Adipocyte (in vitro differentiated cells): Measurements from ENCODE around the gene B9D1.

ENCODE experiments used
- DNase-seq: peaks from one replicate; pipeline ENCODE4 v3.0.0-alpha.2; 2015; ENCODE audit warnings: low read depth
- H3K27me3 ChIP-seq: replicated peaks from 2 replicates; pipeline ENCODE4 v1.7.0; 2013; ENCODE audit warnings: mild to moderate bottlenecking, low read length, moderate library complexity; ENCODE audit not compliant: control insufficient read depth, insufficient read depth
- H3K36me3 ChIP-seq: 2 replicates; pipeline ENCODE4 v1.7.0; 2013; ENCODE audit warnings: low read length, mild to moderate bottlenecking, moderate library complexity; ENCODE audit not compliant: control insufficient read depth, insufficient read depth, severe bottlenecking
- H3K4me1 ChIP-seq: 2 replicates; pipeline ENCODE4 v1.7.0; 2013; ENCODE audit warnings: mild to moderate bottlenecking, low read length, moderate library complexity; ENCODE audit not compliant: control insufficient read depth, insufficient read depth
- H3K4me3 ChIP-seq: 2 replicates; pipeline ENCODE4 v1.7.0; 2013; ENCODE audit warnings: mild to moderate bottlenecking, low read length, moderate library complexity
- H3K9ac ChIP-seq: 2 replicates; pipeline ENCODE4 v1.7.0; 2013; ENCODE audit warnings: mild to moderate bottlenecking, low read length, moderate library complexity
- H3K9me3 ChIP-seq: 2 replicates; pipeline ENCODE4 v1.7.0; 2013; ENCODE audit warnings: mild to moderate bottlenecking, low read length, moderate library complexity; ENCODE audit not compliant: control insufficient read depth

Gene B9D1

DNA sequence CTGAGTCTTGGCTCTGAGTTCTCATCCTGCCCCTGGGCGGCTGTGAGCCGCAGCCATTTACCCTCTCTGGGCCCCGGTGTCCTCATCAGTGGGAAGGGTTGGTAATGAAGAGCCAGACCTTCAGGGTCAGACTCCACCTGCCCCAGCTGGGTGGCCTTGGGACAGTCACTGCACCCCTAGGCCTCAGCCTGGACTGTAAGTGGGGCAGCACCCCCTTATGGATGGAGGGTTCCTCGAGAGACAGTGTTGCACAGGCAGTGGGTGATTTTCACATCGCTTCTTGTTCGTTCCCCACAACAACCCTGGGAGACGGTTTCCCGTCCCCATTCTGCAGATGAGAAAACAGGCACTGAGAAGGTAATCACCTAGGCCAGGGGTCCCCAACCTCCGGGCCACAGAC is 60.5 kb downstream of the B9D1 start:
- Histone ChIP-seq H3K4me3 (no peak overlapping the region), H3K4me1 (peaks cover 48% of the 10 kb centered on the region), H3K36me3 (peaks cover 8% of the 10 kb centered on the region), H3K27me3 (no peaks in the 10 kb centered on the region), H3K9me3 (no peaks in the 10 kb centered on the region), H3K9ac (no peak overlapping the region)
- no peak for DNase-seq

DNA sequence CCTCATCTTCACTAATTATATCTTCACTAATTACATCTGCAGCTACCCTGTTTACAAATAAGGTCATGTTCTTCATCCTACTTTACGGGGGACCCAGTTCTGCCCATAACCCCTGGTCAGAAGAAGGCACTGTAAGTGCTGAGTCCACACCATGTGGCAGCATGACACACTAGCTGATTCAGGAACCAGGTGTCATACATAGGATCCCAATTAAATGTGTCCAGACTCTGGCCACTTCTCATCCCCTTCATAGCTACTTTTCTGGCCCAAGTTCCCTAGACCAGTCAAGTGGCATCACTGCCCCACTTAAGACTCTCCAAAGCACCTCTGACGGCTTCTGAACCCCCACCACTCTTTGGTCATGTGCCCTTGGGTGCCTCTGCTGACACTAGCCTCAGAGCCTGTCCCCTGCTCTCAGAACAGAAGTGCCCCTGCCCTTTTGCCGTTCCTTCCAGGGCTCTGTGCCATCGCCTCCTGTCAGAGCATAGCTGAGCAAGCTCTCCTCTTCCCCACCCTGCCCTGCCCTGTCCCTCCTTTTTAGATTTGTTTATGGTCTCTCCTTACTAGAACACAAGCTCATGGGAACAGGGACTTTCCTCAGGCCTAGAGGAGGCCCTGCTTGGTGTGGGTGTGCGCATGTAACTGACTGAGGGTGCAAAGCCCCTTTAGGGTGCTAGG is 61.1 kb downstream of the B9D1 start:
- H3K9ac ChIP-seq, result no peak overlapping the region

DNA sequence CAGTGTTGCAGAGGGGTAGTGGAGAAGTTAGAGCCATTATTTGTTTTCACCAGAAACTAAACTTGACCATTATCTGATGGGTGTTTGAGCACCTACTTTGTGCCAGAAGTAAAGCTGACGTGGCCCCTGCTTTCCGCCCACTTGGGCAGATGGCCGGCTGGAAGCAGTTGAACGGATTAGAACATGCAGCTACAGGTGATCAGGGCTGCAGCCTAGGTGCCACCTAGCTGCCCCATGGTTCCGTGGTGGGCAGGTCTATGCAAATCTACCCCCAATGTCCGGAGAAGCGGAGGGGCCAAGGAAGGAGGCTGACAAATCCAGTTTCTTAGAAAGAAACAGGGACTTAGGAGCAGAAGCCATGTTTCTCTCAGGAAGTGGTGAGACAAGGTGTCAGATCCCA is 62.7 kb downstream of the B9D1 start:
- no peaks in the 10 kb centered on the region for H3K9me3 ChIP-seq
- no peak overlapping the region for H3K9ac ChIP-seq
- no peak overlapping the region for H3K4me3 ChIP-seq
- no peaks in the 10 kb centered on the region for H3K27me3 ChIP-seq
- peaks cover 62% of the 10 kb centered on the region for H3K4me1 ChIP-seq
- no peak for DNase-seq
- H3K36me3 ChIP-seq, result peaks cover 2% of the 10 kb centered on the region

More for the DNA sequence above, 61.1 kb downstream of the B9D1 start:
- peaks cover 5% of the 10 kb centered on the region for H3K36me3 ChIP-seq
- DNase-seq, result no peak
- H3K4me1 ChIP-seq, result peaks cover 54% of the 10 kb centered on the region
- H3K4me3 ChIP-seq, result no peak overlapping the region
- H3K9me3 ChIP-seq, result no peaks in the 10 kb centered on the region
- H3K27me3 ChIP-seq, result no peaks in the 10 kb centered on the region

DNA sequence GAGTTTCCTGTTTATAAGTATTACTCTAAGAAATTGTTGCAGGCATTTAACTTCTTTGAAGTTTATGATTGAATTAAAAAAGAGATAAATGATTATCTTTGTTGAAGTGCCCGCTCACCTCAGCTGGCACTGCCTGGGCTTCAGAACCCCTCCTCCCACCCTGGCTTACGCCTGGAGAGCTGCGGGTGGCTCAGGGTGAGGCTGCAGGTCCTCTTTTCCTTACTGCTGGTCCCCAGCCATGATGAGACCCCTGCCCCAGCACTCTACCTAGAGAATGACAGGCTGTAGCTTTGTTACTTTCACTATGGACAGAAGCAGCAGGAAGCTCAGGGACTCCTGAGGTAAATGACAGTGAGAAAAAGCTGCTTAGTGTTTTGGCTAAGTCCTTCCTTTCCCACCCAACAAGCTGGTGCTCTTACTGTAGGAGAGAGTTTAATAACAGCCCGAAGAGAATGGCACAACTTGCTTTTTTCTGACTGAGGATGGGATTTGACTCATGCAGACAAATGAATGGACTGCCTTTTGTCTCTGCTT is 63.2 kb downstream of the B9D1 start:
- no peak overlapping the region for H3K4me3 ChIP-seq

DNA sequence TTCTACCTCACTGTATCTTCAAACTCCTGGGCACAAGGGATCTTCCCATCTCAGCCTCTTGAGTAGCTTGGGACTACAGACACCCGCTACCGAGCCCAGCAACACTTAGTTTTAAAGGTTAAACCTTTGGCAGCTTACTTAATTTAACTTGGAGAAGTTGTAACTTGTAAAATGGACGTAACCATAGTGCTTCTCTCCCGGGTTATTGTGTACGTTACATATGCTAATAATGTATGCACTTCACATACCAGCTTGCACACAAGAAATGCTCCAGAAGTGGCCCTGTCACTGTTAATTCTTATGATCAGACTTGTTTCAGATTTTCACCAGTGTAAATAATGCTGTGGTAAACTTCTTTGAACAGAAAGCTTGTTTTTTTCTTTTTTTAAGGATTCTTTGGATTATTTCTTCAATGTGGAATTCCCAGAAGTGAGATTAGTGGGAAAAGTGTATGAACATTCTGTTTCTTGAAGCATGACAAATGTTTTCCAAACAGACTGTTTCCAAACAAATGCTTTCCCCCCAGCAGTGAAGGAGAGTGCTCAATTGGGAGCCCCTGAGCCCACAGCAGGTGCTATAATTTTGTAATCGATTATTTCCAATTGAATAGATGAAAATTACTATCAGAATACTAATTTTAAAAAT is 63.8 kb downstream of the B9D1 start:
- Histone ChIP-seq H3K27me3 (no peaks in the 10 kb centered on the region), H3K36me3 (no peaks in the 10 kb centered on the region), H3K4me1 (peaks cover 55% of the 10 kb centered on the region), H3K9ac (peak overlapping the region; percentile 68), H3K4me3 (peak overlapping the region; percentile 30), H3K9me3 (no peaks in the 10 kb centered on the region)
- peak; percentile 22 for DNase-seq

More for the DNA sequence above, 63.2 kb downstream of the B9D1 start:
- Histone ChIP-seq H3K9ac (no peak overlapping the region), H3K4me1 (peaks cover 59% of the 10 kb centered on the region), H3K27me3 (no peaks in the 10 kb centered on the region), H3K36me3 (no peaks in the 10 kb centered on the region), H3K9me3 (no peaks in the 10 kb centered on the region)
- DNase-seq, result no peak

DNA sequence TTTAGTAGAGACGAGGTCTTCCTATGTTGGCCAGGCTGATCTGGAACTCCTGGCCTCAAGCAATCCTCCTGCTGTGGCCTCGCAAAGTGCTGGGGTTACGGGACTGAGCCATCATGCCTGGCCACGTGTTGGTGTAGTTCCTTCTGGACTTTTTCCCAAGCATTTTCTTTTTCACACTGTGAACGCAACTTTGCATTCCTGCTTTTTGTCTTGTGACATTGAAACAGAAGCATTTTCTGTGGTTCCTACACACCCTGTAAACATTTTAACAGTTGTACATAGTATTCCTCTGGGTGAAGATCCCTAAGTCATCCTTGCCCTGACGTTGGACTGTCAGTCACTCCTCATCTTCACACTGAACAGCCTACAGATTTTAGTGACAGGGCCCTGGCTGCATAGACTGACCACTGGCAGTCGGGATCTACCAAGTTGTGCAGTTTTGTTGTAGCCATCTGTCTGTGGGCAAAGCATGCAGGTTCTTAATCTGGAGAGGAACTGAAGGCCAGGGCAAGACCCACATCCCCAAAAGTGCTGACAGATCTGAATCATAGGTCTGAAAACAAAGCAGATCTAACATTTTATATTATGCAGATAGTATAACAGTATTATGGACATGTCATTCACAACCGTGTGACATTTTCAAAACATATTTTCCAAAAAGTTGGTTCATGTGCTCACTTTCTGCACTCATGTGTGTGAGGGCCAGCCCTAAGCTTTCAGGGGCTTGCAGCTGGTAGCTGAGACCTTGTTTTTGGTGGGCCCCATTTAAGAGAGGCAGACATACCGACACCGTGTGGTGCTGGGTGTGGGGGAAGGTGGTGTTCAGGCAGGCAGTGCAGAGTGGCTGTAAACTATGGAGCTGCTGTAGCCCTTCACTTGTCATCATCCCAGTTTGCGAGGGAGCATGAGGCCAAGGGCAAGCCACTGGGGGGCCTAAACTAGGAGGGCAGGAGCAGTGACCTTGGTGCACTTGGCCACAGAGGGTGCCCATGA is 65.4 kb downstream of the B9D1 start:
- Histone ChIP-seq H3K4me1 (peaks cover 51% of the 10 kb centered on the region), H3K36me3 (no peaks in the 10 kb centered on the region), H3K27me3 (no peaks in the 10 kb centered on the region), H3K9me3 (no peaks in the 10 kb centered on the region), H3K4me3 (no peak overlapping the region), H3K9ac (no peak overlapping the region)
- DNase-seq, result no peak

DNA sequence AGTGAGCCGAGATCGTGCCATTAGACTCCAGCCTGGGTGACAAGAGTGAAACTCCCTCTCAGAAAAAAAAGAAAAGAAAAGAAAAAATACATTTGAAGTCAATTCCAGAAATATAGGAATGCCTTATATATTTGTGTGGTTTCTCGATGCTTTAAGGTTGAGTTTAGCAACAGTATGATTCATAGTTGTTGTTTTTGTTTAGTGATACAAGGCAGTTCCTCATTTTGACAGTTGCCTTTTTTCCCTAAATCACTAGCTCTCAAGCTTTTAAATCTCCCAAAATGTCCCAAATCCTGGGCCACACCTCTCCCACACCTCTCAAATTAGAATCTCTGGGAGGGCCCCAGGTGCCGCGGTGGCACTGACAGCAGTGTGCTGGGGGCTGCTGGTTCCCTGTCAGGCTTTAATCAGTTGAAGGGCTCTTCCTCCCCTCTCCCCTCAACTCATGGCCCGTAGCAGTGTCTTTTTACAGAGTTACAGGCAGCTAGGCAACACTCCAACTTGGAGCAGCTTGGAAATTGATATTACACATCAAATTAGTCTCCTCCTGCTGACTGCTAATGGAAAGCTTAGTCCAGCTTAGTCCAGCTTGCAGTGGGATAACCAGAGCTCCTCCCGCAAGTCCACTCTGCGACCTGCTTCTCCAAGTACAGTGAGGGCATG is 66.9 kb downstream of the B9D1 start:
- DNase-seq, result no peak
- H3K36me3 ChIP-seq, result no peaks in the 10 kb centered on the region
- H3K4me3 ChIP-seq, result no peak overlapping the region
- H3K27me3 ChIP-seq, result no peaks in the 10 kb centered on the region
- peaks cover 48% of the 10 kb centered on the region for H3K4me1 ChIP-seq
- H3K9ac ChIP-seq, result peak overlapping the region; percentile 35
- no peaks in the 10 kb centered on the region for H3K9me3 ChIP-seq

DNA sequence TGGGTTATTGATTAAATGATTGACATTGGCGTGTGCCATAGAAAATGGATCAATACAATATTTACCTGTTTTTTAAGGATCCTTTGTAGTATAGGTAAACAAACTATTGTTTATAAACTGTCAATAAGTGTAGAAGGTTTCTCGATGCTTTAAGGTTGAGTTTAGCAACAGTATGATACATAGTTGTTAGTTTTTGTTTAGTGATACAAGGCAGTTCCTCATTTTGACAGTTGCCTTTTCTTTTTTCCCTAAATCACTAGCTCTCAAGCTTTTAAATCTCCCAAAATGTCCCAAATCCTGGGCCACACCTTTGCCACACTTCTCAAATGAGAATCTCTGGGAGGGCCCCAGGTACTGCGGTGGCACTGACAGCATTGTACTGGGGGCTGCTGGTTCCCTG is 68.1 kb downstream of the B9D1 start:
- no peak overlapping the region for H3K9ac ChIP-seq
- no peak overlapping the region for H3K4me3 ChIP-seq
- H3K36me3 ChIP-seq, result no peaks in the 10 kb centered on the region
- no peaks in the 10 kb centered on the region for H3K9me3 ChIP-seq
- H3K27me3 ChIP-seq, result no peaks in the 10 kb centered on the region
- DNase-seq, result no peak
- H3K4me1 ChIP-seq, result peaks cover 47% of the 10 kb centered on the region
